Activated naive CD4-positive, alpha-beta T cell (primary cell): ENCODE data around the gene LRRC71.

Source experiments
- DNase-seq, 4 experiments: peaks; one replicate each; lab custom pipeline; 2025; lab: John Stamatoyannopoulos, UW

Gene LRRC71

GRCh38 chr1:156947127-156947526 is 26.7 kb downstream of the LRRC71 start:
- no peak for DNase-seq

DNA sequence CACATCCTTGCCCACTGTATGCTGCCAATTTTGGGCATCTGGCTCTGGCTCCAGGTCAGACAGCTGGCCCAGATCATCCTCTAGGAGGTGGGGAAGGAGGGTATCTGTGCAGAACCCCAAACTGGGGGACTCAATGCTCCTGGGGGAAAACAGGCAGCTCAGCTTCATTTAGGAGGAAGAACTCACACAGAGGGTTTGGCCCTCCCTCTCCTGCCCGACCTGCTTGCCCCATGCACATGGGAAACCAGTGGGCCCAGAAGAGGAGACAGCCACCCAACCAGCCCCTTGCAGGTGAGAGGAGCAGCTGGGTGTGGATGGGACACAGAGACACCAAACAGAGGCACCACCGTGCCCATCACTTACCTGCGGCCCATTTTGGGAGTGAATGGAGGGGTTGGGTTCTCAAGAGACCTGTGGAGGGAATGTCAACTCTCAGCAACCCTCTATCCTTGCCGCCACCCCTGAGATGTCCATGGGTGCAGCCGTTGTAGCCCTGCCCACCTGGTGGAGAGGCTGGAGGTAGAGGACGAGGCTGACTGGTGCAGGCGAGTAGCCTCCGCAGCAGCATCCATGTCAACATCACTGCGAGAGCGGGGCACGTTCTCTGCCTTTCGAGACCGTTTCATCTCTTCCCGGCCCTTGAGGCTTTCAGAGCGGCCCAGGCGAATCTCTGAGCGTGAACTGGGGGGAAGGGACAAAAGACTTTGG is 27.5 kb downstream of the LRRC71 start:
- no peak for DNase-seq

GRCh38 chr1:156948708-156949107 is 28.3 kb downstream of the LRRC71 start:
- DNase-seq: no peak

GRCh38 chr1:156949127-156949526 is 28.7 kb downstream of the LRRC71 start:
- DNase-seq: no peak

DNA sequence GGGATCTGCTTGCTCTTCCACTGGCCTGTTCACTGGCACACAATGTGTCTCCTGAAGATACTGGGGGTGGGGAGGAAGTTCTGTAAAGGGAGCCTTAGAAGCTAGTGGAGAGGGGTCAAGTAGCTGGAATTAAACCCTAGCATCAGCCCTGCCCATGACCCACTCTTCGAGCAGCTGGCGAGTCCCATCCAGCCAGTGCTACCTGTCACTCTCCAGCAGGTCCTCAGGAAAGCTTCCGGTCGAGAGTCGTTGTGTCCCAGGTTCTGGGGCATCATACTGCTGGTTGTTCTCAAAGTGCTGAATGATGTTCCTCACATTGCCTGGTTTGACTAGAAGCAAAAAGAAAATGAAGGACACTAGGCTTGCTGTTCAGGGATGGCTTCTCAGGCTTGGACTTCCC is 30.9 kb downstream of the LRRC71 start:
- no peak for DNase-seq

DNA sequence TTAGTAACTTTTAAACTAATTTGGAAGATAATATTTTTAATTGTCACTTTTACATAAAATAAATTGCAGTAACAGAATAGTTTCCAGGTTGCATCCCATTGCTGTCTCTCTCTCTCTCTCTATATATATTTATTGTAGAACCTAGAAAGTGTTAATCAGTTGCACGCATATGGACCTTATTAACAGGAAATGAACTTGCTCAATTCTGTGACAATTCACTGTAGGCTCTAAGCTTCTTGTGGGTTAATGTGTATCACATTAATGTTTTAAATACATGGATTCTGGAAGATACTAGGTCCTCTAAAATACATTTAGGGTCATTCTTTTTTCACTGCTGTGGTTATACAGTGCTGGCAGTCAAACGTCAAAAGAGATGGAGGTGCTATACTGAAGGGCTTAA is 33.1 kb downstream of the LRRC71 start:
- no peak for DNase-seq

GRCh38 chr1:156956333-156956732 is 35.9 kb downstream of the LRRC71 start:
- DNase-seq: no peak

DNA sequence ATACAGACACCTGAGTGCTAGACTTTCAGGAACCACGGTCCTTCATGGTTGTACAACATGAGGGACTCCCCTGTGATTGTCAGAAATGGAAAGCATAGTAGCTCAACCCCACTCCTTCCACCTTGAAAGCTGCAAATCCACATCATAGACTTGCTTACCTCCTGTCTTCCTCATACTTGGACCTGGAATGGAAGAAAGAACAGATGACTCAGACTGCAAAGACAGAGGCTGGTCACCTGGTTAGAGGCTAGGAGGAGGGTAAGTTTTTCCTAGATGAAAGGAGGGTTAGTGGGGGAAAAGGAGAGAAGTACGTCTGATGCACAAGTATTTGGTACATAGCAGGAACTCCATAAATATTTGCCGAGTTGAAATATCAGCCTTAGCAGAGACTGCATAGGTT is 37.2 kb downstream of the LRRC71 start:
- no peak for DNase-seq

- DNase-seq: no peak
Observed at GRCh38 chr1:156958247-156958714, 37.8 kb downstream of the LRRC71 start.

GRCh38 chr1:156959414-156959813 is 39.0 kb downstream of the LRRC71 start:
- no peak for DNase-seq

DNA sequence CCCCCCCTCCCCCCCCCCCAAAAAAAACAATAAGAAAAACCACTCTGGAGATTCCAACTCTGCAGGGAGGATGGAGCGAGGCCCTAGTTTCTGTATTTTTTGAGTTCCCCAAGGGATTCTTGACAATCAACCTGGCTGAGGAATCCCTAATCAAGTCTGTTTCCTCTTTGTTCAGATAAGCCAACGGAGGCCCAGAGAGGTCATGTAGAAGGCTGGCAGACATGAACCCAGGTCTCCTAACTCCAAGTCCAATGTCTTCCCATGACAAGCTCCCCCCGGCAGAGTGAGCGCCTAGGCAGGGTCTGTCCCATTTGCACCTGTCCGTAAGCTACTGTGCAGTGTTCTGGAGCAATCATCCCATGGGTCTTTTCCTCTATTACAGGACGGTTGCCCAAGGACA is 39.5 kb downstream of the LRRC71 start:
- no peak for DNase-seq

DNA sequence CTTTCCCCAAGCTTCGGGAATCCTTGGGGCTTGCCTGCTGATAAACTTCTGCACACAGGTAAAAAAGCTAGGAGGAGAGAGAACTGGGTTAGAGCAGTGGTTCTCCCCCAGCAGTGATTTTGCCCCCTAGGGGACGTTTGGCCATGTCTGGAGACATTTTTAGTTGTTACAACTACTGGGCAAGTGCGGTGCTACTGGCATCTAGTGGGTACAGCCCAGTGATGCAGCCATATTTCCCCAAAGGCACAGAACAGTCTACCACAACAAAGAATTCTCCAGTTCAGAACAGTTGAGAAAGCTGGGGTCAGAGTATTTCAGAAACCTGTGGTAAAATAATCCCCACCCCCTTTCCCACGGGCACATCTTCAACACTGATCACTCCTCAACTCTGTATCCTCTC is 41.3 kb downstream of the LRRC71 start:
- peak in 1 of 4 experiments; percentile 18 for DNase-seq

- peak in 2 of 4 experiments; percentile 27 to 41 for DNase-seq
Observed at GRCh38 chr1:156963621-156964020, 43.2 kb downstream of the LRRC71 start.

GRCh38 chr1:156964441-156964840 is 44.0 kb downstream of the LRRC71 start:
- no peak for DNase-seq

GRCh38 chr1:156969496-156969895 is 49.1 kb downstream of the LRRC71 start:
- DNase-seq: no peak

- no peak for DNase-seq
Observed at GRCh38 chr1:156970017-156970416, 49.6 kb downstream of the LRRC71 start.

- no peak for DNase-seq
Observed at GRCh38 chr1:156973417-156973816, 53.0 kb downstream of the LRRC71 start.

GRCh38 chr1:156975084-156975483 is 54.7 kb downstream of the LRRC71 start:
- no peak for DNase-seq

DNA sequence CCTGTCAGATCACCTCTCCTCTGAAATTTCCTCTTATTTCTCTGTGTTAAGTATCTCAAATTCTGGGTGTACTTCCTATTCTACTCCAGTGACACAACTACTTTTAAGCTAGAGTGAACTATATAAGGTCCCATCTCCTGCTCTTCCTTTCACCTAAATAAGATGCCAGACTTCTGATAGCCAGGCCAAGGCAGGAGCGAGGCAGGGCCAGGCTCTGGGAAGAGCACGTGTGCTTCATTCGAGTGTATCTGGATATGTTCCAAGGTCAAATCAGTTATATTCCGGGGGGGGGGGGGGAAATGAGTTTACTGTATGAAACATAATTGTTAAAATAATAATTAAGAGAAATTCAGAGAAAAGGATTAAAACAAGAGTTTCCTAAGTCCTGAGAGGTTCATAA is 60.1 kb downstream of the LRRC71 start:
- DNase-seq: no peak
